ENCODE measurements around the gene KIF16B.
"Not testable (repeated sequence)": the region's sequence is repeated elsewhere in the genome, so short reads cannot be mapped to it uniquely, and the experiment has no call there.

The KIF16B gene

DNA sequence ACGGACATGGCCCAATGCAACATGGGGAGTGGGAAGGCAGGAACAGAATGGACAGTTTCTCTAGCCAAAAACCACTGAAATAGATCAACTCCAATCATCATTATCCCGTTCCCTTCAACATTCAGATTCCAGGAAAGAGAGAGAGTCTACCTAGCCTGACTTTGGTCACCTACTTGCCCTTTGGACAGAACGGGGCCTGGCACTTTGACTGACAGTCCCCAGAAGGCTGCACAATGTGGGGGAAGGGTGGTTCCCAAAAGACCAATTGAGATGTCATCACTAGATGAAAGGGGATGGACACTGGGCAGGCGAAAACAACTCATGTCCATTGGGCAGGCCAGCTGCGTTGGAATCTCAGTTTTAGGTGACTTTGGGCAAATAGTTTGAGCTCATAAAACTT lies 15.0 kb upstream of the KIF16B start:
- no peak for DNase-seq

DNA sequence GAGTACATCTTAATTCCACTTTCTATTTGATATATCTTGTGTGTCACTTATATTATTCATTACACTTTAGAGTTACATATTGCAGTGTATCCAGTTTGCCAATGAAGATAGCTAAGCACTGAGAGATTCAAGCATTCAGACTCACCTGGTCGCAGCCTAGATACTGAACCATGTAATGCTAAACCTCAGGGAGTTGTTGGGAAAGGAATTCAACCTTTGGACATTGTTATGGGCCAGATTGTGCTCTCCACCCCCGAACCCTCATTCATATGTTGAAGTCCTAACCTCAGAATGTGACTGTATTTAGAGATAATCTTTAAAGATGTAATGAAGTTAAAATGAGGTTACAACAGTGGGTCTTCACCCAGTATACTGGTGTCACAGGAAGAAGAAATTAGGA lies 13.8 kb upstream of the KIF16B start:
- no peak for DNase-seq

DNA sequence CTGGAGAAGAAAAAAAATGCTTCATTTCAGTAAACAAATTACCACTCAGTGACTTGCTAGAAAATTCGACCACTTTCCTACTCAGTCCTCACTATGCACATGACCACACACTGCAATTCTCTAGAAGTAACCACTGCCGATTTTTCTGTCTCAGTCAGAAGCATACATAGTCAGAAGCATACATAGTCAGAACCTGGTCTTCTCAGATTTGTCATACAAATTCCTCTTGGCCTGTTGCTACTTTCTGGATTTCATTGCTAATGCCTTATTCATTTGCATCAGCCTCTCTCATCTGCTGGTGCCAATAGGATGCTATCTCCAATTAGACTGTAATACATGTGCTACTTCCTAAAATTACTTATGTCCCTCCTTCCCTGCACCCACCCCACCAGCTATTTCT lies 10.2 kb upstream of the KIF16B start:
- DNase-seq: no peak

DNA sequence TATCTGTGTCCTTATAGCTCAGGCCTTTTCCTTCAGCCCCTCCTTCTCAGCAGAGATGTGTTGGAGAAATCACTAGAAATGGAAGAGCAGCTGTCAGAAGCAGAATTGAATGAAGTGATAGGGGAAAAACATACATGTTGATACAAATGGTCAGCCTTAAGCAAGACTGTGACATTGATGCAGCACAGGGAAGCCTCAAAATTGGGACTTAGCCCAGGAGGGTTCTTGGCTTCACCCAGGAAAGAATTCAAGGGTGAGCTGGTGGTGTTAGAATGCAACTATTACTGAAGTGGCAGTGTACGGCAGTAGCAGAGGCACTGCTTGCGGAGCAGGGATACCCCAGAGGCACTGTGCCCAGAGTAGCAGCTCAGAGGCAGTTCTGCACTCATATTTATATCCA lies 8.0 kb upstream of the KIF16B start:
- DNase-seq: no peak

DNA sequence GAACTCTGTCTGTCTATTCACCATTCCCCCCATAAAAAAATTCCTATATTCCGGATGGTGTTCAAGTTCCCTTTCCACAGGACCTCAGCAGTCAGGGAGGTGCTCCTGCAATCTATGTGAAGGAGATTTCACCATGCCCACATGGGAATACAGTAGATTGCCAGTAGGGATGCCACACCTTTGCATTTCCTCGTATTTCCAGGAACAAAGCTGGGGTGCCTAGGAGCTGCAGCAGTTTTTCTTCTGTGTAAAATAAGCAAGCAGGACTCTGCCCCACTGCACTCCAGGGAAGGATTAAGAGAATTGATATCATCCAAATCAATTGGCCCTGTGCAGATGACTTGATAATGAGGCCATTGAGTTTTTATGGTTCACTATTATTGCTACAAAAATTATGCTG lies 7.4 kb upstream of the KIF16B start:
- no peak for DNase-seq

DNA sequence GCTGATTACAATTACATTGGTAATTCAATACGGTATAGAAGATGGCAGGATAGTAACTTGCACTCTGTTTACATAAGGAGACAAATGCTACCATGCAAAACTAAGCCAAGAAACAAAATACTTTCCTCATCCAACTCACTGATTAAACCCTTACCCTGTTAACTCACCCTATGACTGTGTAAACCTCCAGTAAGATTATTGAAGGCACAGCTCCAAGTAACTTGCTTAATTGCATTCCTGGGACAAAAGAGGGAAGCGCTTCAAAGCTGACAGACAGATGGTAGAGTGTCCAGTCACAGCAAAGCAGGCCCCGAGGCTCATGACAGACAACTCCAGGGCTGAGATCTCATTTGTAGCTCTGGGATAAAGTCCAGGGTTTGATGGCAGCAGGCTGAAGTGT lies 6.9 kb upstream of the KIF16B start:
- no peak for DNase-seq

DNA sequence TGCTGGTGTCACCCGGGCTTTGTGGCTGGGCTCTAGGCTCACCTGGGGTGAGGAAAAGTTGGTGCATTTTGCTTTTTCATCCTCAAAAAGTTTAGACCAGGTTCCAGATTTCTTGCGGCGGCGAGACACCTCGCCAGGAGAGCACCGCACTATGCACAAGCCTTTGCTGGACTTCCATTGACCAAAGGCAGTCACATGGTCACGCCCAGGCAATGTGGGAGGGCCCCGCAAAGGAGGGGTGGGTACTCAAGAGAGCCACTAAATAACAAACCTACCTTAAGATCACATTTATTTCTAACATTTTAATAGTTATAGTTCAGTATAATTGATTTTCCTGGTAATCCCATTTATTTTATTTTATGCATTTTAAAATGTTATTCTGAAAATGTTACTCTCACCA lies 3.0 kb upstream of the KIF16B start:
- no peak for DNase-seq

DNA sequence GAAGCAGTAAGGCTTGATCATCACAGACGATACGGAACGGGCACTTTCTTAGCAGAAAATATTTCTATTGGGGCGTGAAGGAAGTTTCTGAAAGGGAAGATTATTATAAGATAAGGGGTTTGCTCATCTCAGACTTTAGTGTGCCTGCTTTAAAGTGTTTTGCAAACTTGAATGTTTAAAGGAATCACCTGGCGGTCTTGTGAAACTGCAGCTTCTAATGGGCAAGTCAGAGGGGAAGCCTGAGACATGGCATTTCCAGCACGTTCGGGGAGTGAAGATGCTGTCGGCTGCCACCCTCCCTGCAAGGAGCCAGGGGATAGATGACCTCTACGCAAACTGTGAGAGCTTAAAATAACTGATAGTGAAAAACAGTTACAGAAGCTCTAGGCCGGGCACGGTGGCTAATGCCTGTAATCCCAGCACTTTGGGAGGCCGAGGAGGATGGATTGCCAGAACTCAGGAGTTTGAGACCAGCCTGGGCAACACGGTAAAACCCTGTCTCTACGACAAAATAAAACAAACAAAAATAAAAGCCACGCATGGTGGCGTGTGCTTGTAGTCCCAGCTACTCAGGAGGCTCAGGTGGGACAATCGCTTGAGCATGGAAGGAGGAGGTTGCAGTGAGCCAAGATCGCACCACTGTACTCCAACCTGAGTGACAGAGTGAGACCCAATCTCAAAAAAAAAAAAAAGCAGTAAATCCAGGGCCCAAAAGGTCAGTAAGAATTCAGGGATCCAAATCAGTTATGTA lies 2.3 kb upstream of the KIF16B start:
- DNase-seq: no peak

DNA sequence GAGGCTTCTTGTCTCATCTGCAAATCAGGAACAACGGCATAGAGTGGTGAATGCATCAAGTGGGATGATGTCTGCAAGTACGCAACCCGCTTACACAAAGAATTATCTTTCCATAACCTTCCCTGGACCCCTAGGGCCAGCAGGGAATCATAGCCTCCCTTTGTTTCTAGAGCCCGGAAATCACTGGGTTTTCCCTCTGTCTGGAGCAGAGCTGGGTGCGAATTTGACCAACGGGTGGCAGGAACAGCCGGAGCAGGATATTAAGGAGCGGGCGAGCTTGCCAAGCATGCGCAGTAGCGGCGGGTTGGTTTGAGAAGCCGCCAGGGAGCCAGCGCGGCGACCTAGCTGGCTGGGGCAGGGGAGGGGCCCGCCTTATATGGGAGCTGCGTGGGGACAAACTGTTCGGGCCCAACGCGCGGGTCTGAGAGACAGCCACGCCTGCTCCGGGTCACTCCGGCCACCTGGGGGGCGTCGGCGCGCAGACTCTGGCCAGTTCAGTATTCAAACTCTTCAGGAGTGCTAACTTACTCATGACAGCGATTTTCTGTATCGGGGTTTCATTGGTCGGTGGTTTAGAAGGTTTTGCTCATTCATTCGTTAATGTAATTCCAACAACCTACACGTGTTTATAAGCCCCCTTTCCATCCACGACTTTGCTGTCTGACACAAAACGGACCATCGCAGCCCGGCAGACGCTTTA lies 1.6 kb upstream of the KIF16B start:
- DNase-seq: peak in 1 of 2 experiments; percentile 27

DNA sequence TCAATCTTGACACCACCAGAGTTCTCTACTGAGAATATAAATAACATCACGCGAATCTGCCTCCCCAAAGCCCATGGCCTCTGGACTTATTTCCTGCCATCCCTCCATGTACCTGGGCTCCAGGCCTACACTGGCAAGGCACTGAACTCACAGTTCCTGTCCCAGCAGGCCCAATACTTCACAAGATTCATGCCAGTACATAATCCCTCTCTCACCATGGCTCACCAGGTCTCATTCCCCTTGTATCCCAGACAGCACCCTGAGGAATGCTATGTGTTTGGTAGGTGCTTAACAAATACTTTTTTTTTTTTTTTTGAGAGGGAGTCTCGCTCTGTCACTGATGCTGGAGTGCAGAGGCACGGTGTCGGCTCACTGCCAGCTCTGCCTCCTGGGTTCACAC lies 1.9 kb downstream of the KIF16B start:
- DNase-seq: no peak

DNA sequence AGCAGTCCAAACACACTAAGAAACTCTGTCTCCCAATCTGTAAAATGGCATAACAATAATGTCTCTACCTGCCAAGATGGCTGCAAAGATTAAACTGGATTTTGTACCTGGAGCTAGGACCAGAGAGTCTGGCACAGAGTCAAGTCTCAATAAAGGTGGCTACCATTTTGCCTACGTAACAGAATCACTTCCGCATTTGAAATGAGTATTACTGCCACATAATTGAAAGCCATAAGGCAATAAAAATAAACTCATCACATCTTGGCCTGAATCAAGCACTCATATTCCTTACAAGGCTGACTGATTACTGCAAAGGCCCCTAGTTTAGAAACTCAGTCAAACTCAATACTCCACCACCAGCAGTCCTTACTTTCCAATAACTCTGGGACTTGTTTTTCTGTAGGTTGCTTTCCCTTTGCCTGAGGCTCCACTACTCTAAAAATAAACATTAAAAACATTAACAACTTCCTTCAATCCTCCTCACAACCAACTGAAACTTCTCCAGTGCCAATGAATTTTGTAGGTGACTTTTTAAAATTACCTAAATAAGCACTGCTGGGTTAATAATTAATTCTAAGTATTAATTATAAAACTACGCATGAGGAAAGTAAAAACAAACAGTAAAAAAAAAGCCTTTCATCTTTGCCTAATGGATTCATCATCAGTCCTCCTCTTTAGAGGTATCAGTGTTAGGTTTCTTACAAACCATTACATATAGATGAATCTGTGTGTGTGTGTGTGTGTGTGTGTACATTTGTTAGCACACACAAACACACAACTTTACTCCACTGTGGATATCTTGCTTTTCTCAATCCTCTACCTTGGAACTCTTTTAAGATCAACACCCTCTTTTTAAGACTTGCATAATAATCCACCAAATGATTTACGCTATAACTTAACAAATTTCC lies 3.7 kb downstream of the KIF16B start:
- DNase-seq: no peak

DNA sequence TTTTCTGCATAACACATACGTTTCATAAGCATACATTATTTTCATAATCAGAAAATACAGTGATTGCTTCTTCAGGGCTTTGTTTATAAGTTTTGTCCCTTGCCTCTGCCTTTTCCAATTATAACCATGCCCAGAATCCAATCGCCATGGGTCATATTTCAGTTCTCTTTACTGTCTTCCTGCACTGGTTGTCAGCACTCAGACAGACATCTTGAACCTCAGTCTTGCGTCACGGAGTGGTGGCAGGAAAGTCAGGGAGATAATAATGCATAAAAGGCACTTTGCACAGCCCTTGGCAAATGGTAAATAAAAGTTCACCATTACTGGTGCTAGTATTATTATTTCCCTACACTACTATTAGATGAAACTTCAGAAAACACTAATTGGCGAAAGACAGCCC lies 7.2 kb downstream of the KIF16B start:
- no peak for DNase-seq

DNA sequence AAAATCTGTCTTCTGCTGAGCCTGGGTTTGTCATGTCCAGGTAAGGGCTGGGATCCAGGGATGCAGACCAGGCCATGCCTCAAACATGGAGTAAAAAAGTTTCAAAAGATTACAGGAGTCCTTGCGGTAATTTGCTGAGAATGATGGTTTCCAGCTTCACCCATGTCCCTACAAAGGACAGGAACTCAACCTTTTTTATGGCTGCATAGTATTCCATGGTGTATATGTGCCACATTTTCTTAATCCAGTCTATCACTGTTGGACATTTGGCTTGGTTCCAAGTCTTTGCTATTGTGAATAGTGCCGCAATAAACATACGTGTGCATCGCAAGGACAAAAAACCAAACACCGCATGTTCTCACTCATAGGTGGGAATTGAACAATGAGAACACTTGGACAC lies 9.2 kb downstream of the KIF16B start:
- not testable (repeated sequence) for DNase-seq

DNA sequence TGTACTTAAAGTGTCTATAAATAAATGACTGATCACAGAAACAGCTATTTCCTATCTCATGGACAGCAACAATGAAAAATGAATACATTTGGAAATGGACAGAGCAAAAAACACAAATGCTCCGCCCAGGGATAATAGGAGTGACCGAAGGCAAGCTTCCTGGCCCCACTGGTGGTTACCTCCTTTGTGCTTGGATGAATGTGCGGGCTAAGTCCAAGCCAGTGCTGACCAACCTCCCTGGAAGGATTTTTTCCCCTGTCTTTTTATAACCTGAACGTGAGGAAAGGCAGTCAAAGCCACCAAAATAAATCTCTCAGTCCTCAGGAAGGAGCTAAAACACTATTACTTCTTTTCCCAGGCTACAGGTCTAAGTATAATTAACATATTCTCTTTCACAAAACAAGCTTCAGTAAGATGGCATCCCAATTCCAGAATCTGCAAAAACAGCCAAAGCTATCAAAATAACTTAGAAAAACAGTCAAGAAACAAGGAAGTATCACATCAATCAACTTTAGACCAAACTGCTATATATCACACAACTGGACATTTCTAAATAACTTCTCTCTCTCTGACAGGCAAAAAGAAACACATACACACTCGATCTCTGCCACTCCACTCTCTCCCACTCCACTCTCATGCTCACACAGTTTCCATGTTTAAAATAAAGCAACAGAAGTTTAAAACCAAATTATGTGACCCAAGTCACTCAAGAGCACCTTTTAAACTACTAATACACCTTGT lies 10.0 kb downstream of the KIF16B start:
- DNase-seq: no peak

DNA sequence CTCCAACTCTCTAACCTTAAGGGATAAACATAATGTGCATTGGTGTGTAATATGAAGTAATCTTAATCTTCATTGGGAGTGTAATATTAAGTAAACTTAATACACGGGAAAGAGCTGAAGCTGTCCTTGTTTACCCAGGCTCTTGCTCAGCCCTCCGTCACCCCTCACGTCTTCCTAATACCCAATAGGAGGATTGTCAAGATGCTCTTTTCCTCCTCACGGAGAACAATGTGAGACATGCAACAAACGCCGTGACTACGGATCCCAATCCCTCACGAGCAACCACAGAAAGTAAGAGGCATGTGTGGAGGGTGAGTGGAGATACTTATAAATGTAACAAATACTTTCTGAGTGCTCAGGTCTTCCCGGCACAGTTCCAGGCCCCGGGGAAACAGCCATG lies 11.0 kb downstream of the KIF16B start:
- no peak for DNase-seq

DNA sequence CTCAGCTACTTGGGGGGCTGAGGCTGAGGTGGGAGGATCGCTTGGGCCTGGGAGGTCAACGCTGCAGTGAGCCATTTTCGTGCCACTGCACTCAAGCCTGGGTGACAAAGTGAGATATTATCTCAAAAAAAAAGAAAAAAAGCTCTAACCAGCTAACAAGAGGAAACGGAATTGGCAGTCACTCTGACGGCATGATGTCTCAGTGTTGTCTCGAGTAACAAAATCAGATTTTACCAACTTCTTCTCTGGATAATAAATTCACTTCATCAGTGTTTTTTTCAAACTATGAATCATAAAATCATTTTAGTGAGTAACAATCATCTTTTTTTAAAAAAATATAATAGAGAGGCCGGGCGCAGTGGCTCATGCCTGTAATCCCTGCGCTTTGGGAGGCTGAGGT lies 12.6 kb downstream of the KIF16B start:
- no peak for DNase-seq

DNA sequence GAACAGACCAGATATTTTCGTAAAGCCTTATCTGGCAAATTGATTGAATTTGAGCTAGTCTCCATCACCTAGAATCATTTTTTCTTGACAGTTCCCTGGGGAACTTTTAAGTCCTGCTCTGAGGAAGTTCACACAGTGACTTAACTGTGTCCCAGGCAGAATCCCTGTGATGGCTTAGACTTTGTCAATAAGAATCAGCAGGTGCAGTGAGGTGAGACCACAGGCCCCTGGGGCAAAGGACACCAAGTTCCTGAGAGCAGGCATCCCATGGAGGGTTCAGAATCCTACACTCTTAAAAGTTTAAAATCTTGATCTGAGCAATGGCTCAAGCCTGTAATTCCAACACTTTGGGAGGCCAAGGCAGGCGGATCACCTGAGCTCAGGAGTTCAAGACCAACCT lies 13.0 kb downstream of the KIF16B start:
- DNase-seq: no peak

DNA sequence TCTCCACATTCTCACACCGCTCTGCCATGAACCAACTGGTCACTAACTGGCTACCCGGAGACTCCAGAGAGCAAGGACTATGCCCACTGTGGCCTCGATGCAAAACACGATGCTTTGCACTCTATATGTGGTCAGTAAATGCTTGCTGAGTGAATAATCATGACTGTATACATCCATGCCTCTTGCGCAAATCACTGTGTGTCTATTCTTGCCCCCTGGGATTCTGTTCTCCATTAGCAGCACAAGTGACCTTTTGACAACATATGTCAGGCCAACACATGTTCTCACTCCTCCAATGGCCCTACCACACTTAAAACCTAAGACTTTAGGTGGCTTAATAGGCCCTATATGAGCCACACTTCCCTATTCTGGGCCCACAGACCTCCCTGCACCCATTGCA lies 16.9 kb downstream of the KIF16B start:
- DNase-seq: no peak

DNA sequence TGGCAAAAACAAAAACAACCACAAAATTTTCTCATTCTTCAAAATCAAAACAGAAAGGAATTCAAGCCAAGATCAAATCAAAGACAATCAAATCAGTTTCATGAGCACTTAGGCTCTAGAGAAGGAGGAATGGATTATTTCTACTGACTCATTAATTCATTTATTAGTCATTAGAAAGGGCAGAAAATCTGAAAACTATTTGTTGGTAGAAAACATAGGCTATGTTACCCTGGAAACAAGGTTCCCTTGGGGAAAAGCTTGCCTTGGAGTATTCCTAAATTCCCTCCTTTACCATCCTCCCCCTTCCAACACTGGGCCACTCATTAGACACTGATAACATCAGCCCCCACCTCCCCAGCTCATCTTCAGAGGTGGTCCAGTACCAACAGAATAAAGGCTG lies 17.5 kb downstream of the KIF16B start:
- DNase-seq: no peak

DNA sequence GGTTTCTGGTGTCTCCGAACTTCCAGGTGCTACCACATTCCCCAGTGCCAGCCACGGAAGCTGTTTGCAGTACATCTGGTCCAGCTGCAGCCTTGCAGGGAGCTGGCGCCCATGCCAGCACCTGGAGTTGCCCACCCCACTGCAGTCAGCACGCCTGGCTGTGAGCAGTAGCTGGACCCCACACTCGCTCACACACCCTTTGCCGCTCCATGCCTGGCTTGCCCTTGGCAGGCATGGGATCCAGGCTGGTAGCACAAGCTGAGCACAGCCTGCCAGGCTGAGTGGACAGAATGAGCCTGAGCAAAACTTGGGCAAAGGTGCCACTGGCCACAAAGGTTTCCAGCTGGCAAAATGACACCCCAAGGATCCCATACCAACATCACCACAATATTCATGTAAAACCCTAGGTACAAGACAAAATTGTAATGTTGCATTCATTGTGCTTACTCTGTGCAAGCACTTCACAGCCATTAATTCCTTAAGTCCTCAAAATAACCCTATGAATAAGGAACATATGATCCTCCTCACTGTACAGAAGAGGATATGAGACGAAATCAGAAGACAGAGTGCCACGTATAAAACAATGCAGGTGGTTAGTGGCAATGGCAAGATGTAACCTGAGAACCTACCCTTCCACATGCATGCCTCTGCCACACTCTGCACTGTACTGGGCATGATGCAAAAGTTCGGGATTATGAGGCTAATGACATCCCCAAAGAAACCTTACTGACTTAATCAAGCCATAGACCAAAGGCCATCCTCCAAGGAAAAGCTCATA lies 18.3 kb downstream of the KIF16B start:
- DNase-seq: no peak

DNA sequence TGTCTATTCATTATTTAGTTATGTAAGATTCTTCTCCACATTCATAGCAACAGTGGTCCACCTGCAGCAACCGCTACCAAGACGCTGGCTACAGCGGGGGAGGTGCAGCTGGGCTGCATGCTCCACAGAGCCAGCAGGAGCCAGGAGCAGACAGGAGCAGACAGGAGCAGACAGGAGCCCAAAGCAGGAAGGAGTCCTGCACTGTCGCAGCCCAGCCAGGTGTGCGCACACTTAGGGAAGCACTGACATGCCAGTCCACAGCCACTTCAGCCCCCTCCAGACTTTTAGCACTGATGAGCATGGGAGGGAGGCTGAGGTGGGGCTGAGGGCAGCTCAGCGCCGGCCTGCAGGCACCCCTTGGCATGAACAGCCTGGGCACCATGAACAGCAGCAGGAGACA lies 19.6 kb downstream of the KIF16B start:
- DNase-seq: no peak

DNA sequence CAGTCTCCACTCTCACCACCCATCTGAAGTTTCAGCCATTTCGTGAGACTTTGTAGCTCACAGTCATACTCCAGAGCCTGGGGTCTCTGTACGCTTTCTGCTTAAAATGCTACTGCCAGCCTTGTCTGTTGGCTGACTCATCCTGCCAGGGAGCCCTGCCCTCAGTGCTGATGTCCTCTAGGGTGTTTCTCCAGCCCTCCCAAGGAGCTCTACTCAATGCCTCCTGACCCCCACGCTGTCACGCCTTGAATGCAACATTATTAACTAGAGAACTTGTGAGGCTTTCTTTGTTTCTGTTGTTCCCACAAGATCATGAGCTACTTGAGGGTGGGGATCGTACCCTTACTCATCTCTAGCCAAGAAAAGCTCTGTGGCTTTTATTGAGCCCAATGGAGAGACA lies 20.1 kb downstream of the KIF16B start:
- DNase-seq: no peak

Measured in cerebellar nuclear complex (tissue), 1 donor.